Measurements from ENCODE around the gene CBX1.
A peak's percentile ranks its signal among the peaks of the same experiment; 100 is the strongest.
"Not testable (repeated sequence)": the region's sequence is repeated elsewhere in the genome, so short reads cannot be mapped to it uniquely, and the experiment has no call there.

Gene CBX1

DNA sequence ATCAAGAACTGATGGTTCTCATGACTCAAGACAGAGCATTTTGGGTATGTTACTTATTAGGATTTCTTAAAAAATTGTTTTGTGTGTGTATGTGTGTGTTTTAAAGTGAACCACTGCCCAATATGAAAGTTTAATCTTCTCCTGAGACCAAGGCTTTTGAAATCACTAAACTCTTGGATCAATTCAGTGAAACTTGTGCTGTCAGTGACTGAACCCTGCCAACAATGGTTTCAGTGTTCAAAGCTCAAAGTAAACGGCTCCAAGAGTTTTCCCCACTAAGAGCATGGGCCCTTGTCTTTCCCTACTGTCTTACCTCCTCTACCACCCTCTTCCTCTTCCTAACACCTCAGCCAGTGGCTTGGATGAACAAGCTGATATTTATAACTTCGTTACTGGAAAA is 31.1 kb downstream of the CBX1 start:
- DNase-seq, result no peak

DNA sequence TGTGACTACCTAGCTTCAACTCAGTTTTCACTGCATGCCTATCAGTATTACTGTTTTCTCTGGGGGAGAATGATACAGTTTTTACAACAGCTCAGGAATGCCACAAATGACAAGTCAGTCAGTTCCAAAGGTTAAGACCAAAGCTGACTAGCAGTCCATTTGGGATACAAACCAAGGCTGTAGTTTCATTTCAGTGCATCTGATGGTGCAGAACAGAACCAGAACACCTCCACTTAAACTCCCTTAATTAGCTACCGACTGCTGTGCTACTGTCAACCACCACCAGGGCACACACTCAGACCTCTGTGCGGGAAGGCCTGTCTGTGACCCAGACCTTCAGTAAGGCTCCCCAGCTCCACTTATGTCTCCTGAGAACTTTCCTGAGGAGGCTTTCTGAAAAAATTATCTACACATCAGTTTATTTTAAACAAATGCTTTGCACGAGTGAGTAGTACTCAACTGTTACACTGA is 32.8 kb downstream of the CBX1 start:
- no peak for DNase-seq

DNA sequence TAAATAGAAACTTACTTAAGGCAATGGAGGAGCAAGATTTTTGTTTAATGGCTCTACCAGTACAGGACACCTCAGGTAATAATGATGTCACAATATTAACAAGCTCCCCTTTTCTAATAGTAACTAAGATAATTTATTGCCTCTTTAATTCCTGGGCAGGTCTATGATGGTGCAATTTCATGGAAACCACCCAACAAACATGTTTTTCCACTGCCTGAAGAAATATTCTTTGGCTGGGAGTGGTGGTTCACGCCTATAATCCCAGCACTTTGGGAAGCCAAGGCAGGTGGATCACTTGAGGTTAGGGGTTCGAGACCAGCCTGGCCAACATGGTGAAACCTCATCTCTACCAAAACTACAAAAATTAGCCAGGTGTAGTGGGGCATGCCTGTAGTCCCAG is 33.5 kb downstream of the CBX1 start:
- DNase-seq, result not testable (repeated sequence)

DNA sequence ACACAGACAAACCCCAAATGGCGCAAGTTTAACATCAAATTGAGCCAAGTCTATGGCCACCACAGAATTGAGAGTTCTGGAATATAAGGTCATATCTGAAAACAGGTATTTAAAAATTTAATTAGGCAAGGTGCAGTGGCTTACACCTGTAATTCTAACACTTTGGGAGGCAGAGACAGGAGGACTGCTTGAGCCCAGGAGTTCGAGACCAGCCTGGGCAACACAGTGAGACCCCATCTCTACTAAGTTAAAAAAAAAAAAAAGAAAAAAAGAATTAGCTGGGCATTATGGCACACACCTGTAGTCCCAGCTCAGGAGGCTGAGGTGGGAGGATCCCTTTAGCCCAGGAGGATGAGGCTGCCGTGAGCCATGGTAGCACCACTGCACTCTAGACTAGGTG is 34.0 kb downstream of the CBX1 start:
- no peak for DNase-seq

DNA sequence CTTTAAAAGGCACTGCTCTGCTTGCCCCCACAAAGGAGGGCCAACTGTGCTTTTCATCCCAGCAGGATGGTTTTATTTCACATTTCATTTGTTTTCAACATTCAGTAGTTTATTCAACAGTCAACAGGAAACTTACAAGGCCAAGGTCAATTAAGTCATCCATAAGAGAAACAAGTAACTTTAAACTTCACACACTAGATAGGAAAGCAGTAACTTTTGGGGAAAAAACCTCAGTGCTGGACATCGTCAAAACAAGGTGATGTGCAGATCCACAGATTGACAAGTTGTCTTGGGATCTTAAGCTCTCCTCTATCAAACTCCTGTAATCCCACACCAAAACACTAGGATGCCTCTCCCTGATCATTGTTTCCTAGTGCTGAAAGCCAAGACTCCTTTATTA is 34.6 kb downstream of the CBX1 start:
- DNase-seq, result no peak

DNA sequence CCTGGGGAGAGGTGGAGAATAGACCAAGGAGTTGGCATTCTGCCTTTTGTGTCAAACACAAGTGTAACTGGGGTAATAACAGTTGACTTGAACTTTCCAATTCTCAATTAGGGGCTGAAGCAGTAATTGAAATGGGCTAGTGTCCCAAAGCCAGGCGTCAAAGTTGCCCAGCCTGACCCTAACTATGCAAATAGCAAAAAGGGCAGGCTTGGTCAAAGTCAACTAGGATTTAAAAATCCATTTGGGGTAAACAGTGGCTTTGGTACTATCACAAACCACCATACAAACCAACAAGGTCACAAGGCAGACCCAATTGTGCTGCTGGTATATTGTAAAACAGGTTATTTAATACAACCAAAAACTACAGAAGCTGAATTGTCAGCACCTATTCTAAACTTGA is 35.1 kb downstream of the CBX1 start:
- DNase-seq, result no peak

DNA sequence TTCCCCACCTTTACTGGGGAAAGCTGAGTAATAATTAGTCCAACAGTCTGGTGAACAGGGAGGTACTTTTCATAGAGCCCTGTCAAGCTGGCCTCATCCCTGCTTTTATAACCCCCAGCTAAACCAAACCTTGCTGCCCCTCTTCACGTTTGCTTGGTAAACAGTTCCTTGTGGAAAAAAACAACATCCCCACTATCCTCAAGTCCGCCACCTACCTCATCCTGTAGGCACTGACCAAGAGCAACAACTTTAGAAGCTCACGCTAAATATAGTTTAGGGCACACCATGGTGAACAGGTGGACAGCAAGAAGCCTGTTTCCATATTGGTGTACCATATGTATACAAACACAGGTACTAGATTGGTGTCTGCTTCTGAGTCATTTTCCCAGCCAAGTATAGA is 36.6 kb downstream of the CBX1 start:
- DNase-seq, result no peak

DNA sequence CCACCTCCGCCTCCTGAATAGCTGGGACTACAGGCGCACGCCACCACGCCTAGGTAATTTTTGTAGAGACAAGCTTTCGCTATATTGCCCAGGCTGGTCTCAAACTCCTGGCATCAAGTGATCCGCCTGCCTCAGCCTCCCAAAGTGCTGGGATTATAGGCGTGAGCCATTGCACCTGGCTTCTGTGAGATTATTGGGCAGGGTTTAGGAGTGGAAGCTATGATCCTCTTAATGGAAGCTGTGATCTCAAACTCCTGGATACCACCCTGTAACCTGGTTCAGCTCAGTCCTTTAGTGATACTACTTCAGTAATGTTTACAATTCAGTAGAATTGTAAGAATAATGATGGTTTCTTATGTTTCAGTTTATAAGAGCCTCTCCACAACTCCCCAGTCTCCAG is 39.0 kb downstream of the CBX1 start:
- DNase-seq, result no peak

DNA sequence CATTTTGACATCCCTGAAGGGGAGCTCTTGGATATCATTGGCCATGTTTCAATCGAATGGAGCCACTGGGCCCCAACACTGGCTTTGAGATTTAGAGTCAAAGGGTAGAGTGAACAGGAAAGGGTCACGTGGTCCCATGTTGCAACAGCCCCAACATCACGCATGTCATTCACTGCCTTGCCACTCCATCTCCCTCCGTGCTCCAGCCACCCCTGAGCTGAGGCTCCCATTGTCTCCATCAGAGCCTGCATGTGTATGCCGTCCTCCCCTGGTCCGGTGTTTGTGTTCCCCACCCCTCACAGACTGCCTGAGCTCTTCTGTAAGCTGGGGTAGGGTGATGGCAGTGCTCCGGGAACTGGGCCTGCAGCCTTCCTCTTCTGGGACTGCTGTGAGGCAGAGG is 41.0 kb downstream of the CBX1 start:
- no peak for DNase-seq

DNA sequence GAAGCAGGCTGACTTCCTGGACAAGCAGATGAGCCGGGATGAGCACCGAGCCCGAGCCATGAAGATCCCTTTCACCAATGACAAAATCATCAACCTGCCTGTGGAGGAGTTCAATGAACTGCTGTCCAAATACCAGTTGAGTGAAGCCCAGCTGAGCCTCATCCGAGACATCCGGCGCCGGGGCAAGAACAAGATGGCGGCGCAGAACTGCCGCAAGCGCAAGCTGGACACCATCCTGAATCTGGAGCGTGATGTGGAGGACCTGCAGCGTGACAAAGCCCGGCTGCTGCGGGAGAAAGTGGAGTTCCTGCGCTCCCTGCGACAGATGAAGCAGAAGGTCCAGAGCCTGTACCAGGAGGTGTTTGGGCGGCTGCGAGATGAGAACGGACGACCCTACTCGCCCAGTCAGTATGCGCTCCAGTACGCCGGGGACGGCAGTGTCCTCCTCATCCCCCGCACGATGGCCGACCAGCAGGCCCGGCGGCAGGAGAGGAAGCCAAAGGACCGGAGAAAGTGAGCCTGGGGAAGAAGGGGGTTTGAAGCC is 42.1 kb downstream of the CBX1 start:
- DNase-seq, result no peak

DNA sequence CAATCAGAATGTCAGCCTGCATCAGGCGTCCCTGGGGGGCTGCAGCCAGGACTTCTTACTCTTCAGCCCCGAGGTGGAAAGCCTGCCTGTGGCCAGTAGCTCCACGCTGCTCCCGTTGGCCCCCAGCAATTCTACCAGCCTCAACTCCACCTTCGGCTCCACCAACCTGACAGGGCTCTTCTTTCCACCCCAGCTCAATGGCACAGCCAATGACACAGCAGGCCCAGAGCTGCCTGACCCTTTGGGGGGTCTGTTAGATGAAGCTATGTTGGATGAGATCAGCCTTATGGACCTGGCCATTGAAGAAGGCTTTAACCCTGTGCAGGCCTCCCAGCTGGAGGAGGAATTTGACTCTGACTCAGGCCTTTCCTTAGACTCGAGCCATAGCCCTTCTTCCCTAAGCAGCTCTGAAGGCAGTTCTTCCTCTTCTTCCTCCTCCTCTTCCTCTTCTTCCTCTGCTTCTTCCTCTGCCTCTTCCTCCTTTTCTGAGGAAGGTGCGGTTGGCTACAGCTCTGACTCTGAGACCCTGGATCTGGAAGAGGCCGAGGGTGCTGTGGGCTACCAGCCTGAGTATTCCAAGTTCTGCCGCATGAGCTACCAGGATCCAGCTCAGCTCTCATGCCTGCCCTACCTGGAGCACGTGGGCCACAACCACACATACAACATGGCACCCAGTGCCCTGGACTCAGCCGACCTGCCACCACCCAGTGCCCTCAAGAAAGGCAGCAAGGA is 42.7 kb downstream of the CBX1 start:
- DNase-seq, result no peak

DNA sequence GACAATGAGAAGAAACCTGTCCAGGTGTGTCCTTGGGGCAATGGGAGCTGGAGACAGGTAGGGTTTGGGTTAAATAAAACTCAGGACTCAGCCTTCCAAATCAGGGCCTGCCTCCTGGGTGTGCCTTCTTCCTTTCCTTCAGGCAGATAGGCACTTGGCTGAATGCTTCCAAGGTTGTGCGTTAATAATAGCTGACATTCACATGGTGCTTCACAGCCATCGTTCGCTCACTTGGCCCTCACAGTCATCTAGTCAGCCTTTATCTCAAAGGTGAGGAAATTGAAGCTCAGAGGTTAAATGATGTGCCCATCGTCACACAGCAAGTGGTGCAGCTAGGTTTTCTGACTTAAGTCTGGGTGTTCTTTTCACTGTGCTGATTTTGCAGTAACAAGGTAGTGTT is 43.7 kb downstream of the CBX1 start:
- DNase-seq, result no peak

DNA sequence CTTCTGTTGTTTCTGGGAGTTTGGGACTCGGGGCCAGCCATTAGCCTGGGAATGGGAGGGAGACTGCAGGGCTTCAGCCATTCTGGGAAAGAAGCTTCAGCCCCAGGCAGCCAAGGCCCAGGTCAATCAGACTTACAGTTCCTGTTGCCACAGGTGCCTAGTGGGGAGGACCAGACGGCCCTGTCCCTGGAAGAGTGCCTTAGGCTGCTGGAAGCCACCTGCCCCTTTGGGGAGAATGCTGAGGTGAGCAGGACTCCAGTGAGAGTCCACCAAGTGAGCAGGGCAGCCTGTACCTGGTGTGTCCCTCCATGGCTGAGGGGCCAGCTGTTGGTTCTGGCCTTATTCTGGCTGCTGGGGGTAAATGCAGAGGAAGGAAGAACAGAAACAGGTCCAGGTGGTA is 44.4 kb downstream of the CBX1 start:
- DNase-seq, result no peak

DNA sequence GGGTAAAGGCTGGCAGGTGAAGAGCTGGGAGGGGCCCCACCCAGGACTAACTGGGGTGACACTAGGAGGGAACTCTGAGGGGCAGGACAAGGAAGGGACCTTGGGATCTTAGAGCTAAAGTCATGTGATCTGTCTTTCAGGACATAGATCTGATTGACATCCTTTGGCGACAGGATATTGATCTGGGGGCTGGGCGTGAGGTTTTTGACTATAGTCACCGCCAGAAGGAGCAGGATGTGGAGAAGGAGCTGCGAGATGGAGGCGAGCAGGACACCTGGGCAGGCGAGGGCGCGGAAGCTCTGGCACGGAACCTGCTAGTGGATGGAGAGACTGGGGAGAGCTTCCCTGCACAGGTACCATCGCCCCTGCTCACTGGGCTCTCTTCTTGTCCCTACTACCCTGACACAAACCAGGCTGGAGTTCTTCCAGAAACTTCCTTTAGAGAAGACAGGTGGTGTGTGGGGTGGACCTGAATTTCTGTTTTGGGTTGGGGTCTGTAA is 45.0 kb downstream of the CBX1 start:
- no peak for DNase-seq

DNA sequence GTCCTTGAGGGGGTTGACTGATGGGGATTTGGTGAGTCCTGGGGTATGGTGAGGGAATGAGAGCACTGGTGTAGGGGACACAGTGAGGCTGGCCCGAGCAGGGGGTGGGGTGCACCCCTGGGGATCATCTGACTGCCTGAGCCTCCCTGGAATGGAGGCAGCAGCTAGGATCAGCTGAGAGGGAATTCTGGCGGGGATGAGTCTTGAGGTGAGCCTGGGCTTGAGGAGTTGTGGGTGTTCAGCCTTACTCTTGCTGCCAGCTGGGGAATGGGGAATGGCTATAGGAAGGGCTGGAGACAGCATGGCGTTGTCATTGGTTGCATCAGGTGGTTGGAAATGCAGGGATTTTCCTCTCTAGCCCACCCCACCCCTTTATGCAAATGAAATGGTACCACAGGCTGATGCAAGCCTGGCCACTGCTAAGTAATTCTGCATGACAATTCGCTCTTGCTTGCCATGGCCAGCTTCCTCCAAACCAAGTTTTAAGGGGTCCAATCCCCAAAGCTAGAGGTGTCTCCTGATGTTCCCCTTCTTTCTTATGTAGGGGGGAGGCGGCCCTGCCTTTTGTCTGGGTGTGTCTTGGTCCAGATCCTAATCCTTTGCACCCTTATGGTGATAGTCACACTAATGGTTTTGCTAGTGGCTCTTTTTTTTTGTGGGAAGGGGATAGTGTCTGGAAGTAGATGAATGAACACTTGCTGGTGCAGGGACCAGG is 45.6 kb downstream of the CBX1 start:
- no peak for DNase-seq

DNA sequence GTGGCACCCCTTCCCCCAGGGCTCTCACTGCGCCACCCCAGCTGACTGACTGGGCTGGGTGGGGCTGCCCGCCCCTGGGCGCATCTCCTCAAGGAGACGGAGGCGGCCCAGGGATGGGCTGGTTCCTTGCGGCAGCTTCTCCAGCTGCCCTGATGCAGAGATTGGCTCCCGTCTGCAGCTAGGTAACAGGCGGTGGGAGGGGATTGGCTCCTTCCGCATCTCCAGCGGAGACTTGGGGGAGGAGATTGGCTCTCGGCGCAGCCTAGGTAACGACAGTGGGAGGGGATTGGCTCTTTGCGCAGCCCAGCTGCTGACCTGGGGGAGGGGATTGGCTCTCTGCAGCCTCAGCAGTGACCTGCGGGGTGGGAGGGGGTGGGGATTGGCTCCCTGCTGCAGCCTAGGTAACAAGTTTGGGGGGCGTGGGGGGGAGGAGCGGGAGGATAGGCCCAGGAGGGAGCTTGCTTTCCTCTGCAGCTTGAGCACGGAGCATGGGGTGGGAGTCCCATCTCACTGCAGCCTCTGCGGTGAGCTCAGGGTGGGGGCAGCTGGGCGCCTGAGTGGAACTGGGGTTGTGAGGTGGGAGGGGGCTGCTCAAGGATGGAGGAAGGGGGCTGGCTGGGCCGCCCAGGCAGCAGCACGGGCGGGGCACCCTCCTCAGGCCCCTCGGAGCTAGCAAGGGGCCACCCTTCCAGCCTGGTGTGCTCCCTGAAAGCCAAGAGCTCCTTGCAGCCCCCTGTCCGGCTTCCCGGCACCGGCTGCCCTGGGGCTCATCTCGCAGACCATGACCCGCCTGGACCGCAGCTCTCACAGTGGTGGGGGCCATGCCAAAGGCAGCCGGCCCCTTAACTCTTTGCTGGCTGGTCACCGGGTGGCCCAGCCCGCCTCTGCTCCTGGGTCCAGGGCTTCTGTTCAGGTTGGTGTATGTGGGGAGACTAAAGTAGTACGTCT is 46.8 kb downstream of the CBX1 start:
- peak; percentile 82 for DNase-seq

DNA sequence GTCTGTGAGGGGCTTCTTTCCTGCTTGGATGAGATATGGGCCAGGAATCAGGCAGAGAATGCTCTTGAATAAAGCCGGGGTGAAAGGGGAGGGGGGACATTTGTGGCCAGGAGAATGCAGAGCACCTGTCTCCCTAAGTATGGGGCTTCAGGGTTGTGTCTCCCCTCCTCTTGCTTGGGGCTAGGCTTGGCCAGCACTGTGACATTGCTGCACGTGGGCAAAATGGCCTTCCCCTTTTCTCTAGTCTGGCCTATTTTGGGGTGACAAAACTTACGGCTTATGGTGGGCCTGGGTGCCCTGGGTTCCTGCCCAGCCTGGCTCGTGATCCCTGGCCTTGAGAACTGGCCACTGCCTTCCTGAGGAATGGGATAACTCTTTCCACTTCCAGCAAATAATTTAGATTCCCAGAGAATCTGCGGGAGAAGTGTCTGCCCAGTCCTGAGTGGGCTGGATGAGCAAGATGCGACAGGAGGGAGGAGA is 47.5 kb downstream of the CBX1 start:
- DNase-seq, result no peak

DNA sequence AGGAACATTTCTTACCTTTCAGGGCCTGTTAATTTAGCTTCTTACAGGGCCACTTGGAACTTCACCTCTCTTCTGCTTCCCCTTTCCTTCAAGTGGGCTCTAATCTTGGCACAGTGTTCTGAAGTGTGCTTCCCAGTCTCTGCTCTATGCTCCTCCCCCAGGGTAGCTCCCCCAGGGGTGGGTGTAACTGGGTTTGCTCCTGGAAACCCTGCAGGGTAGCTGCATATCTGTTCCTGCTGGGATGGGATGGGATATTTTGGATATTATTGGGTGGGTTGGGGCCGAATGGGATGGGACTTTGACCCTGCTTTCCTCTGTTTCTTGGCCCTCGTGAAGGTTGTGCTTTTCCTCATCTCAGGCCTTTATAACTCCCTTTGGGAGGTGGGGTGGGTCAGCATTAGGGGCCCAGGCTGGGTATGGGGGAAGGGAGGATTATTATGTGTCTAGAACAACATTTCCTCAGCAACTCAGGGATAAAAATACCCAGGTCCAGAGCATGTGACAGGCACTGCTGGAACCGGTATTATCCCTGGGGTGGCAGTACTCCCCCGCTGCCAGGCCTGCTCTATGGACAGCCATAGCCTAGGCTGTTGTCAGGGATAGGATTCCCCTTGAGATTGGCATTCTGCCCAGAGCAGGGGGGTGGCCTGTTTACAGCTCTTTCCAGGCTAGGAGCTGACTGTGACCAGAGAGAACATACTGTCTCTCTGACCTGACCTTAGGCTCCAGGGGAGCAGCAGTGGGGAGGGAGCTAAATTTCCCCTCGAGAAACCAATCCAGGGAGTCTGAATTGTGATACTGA is 48.1 kb downstream of the CBX1 start:
- DNase-seq, result no peak

DNA sequence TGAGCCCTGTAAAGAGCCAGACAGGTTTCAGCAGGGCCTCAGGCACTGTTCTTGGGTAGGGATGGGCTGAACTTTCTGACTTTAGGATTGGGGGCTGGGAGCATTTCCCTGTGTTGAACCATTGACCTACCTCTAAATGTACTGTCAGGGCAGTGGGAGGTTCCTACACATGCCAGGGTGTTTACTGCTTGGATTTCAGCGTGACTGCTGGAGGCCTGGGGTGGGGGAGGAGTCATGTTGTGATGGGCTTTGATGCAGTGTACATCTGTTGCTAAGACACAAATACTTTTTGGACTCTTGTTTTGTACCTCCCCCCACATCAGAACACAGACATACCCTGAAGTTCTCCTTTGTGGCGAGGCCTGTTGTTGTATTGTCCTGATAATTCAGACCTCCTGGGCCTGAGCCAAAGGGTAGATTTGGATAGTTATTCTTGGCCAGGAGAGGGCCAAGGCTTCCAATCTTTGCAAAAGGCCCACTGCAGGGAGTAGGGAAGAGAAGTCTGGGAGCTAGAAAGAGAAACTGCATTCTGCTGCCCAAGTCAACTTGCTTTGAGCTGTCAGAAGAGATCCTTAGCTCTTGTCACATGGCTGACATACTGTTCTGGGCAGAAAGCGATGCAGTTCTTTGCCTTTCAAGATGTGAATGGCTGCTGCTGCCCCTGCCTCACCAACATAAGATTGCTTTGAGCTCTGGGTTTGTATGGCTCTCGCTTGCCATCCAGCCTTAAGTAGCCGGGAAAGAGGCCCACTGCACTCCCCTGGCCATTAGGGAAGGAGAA is 49.4 kb downstream of the CBX1 start:
- DNase-seq, result no peak

DNA sequence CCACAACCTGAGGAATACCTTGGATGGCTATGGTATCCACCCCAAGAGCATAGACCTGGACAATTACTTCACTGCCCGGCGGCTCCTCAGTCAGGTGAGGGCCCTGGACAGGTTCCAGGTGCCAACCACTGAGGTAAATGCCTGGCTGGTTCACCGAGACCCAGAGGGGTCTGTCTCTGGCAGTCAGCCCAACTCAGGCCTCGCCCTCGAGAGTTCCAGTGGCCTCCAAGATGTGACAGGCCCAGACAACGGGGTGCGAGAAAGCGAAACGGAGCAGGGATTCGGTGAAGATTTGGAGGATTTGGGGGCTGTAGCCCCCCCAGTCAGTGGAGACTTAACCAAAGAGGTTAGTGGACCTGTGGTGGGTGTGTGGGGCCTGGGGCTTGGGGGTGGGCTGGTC is 50.0 kb downstream of the CBX1 start:
- DNase-seq, result no peak
